CD4-positive, alpha-beta T cell treated with Interleukin-6 at 100 ng/mL for 8 hours (primary cell): Measurements from ENCODE around the gene ATP11A.
"Not testable (repeated sequence)": the region's sequence is repeated elsewhere in the genome, so short reads cannot be mapped to it uniquely, and the experiment has no call there.

Experiments used
- DNase-seq: peaks from one replicate; pipeline ENCODE4 v3.0.0-alpha.2; 2020; ENCODE audit warnings: mixed read lengths, low spot score

The ATP11A gene

GRCh38 chr13:112692586-112692985, 2.7 kb downstream of the ATP11A start:
- no peak for DNase-seq

DNA sequence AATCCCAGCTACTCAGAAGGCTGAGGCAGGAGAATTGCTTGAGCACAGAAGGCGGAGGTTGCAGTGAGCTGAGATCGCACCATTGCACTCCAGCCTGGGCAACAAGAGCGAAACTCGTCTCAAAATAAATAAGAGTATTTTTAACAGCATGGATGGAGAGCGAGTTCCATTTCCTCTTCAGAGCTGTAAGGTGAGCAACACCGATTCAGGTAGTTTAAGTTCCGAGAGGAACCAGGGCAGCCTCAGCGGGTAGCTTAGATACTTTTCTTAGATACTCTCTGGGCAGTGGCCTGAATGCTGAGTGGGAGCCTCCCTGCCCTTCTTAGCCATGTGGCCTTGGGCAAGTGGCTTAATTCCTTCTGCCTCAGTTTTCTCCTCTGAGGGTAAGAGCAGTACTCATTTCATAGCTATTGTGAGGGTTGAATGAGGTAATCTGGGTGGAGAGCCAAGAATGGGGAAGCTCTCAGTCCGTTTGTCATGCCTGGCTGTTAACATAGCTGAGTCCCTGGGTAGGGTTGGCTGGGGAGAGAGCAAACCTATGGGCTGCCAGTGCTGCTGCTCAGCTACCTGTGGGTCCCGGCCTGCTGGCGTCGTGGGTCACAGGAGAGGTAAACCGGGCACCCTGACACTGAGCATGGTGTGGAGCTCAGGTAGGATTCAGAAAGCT, 4.1 kb downstream of the ATP11A start:
- no peak for DNase-seq

DNA sequence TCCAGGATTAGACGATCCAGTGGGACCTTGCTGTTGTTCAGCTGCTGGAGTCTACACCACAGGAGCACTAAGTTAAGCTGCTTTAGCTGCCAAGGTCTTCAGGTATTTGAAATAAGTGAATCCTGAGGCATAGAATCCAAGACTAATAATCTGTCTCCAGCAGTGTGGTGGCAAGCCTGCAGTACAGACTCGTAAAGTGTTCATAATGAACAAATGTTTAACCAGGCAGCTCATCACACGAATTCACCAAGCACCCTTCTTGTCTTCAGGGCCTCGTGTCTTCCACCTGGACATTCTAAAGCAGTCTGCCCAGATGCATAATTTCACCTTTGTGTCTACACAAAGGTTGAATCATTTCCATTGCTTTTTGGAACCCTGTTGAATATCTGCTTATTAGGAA, 5.3 kb downstream of the ATP11A start:
- DNase-seq = no peak

DNA sequence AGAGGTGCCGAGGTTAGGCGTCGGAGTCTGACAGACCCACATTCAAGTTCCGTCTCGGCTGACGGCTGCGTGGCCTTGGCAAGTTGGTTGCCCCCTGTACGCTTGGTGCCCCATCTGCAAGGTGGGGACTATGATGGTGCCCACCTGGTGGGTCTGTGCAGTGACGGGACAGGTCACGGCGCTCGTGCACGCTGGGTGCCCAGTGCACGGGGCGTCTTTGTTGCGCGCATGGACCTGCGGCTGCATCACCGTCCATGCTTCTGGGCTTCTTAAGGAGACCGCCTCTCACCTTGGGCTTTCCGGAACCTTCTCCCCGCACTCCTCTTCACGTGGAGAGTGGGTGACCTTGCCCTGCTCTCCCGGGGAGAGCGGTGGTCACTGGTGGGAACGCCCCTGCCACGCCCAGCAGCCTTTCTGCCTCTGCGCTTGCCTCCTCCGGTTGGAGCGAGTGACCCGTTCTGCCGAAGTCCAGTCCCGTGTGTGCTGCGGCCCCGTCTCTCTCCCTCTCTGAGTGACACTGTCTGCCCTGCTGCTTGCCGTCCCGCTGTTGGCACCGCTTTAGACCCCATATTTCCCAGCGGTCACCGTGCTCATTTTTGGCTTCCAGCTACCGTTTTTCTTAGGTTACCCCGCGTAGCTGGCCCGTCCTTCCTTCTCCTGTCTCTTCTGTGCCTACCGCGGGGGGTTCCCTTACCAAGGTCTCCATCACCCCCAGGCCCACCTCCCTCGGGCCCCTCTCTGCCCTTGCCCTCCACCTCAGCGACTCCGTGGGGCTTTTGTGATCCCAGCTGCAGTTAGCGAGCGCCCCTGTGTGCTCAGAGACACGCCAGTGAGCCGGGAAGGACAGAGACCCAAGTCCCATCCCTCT, 6.4 kb downstream of the ATP11A start:
- no peak for DNase-seq

- DNase-seq = no peak
Measured at GRCh38 chr13:112696869-112697465, 7.1 kb downstream of the ATP11A start.

DNA sequence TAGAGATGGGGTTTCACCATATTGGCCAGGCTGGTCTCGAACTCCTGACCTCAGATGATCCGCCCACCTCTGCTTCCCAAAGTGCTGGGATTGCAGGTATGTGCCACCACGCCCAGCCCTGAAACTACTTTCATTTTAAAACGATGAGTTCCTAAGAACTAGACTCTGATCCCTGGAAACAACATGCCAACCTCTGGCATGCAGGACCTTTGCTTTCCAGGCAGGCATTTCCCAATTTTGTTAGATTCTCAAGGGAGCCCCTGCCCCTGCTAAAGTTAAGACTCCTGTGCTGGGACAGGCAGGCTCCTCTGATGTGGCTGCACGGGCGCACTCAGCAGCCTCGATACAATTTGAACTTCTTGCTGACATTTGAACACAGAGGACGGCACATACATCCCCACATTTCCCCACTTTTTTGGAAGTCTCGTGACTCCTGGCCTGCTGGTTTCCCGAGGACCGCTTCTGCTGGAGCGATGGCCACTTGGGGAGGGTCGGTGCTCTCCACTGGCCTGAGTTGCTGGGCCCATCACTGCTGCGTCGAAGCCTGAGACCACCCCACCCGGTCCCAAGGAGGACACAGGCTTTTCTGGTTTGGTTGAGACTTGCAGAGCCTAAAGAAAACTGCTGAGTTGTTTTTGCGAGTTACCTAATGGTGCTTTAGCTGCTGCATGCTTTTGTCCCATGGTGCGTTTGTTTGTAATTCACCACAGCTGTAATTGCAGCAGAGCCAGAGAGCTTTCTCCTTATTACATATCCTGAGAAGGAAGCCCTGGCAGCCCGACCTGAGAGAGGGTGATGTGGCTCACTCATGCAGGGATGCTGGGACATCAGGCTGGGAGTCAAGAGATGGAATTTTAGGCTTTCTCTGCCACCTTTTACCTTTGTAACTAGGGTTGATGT, 8.2 kb downstream of the ATP11A start:
- no peak for DNase-seq

- no peak for DNase-seq
Measured at GRCh38 chr13:112699322-112699918, 9.6 kb downstream of the ATP11A start.

GRCh38 chr13:112700291-112701060, 10.6 kb downstream of the ATP11A start:
- DNase-seq = no peak

GRCh38 chr13:112702341-112702985, 12.6 kb downstream of the ATP11A start:
- no peak for DNase-seq

DNA sequence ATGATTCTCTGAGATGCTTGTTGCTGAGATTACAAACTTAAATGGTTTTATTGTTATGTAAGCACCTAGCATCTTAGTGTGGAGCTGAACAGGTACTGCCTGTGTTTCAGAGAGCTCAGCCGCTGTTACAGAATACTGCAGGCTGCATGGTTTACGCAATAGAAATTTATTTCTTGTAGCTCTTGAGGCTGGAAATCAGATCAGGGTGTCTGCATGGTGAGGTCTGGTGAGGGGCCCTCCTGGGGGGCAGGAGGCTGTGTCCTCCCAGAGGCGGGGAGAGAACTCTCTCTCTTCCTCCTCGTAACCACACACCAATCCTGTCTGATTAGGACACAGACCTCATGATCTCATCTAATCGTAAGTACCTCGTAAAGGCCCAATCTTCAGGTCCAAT, 13.1 kb downstream of the ATP11A start:
- no peak for DNase-seq

- no peak for DNase-seq
Measured at GRCh38 chr13:112703449-112704284, 13.8 kb downstream of the ATP11A start.

DNA sequence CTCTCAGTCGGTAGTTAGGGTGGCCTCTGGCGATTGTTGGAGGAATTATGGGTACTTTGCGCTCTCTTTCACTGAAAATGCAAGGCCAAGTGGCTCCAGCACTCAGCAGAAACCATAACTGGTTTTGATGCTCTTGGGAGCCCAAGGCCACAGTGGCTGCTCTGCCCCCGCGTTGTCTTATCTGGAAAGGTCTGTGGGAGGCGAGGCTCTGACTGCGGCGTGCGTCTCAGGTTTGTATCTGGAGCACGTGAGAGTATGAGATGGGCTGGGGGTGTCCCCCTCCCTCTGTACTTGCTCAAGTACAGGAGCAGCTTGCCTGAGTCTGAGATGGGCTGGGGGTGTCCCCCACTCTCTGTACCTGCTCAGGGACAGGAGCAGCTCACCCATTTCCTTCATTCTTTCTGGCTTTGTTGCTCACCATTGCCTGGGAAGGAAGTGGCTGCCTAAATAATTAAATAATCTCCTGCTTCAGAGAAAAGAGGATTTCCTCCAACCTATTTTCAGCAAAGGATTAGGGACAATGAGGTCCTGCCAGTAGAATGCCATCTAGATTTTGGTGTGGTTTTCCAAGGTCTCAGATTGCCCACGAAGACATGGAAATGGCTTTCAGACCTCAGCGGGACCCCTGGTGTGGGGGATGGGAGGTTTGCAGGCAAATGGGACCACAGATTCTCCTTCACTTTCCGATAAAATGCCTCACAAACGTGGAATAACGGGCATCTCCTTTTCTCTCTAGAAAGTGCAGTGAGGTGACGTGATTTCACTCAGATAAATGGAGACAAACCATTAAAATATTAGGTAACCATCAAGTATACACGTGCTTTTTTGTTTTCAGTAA, 14.7 kb downstream of the ATP11A start:
- no peak for DNase-seq

DNA sequence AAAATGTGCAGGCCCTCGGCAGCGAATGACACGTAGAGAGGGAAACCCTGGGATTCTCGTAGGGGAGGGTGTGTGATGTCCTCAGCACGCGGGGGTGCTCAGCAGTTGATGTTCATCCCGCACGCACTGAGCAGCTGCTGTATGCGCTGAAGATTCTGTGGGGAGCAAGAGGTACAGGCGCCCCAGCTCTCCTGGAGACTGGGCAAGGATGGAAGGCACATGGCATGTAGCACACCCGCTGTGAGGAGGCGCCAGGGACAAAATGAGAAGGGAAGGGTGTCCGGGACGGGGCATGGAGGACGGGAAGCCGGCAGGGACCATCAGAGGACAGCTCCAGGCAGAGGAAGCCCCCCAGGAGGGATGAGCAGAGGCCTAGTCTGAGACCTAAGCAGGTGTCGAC, 15.4 kb downstream of the ATP11A start:
- no peak for DNase-seq

- DNase-seq = no peak
Measured at GRCh38 chr13:112706171-112706570, 16.3 kb downstream of the ATP11A start.

DNA sequence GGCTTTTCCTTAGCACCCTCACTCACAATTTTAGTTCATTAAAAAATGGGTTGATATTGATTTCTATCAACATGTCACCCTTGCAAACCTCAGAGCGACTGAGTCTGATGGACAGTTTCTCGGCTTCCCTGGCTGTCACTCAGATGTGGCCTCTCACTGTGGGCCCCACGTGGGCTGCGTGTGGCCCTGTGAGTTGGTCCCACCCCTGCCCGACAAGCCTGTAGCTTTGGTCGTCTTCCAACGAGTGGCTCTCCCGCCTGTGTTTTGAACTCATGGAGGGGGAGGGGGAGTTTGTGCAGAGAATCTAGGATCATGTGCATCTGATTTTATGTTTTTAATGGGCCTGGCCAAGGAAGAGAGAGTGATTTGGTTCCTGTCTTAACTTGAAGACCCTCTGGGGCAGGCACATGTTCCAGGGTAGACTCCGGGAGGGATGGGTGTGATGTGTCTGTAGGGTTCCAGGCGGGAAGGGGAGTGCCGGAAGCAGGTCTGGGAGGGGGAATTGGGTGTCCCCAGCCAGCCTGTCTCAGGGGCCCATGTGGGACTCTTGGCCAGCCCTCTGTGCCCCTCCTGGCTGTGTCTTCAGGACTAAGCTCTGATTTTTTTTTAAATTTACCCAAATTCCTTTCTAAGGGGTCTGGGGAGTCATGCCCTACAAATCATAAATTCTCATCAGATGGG, 18.9 kb downstream of the ATP11A start:
- no peak for DNase-seq

DNA sequence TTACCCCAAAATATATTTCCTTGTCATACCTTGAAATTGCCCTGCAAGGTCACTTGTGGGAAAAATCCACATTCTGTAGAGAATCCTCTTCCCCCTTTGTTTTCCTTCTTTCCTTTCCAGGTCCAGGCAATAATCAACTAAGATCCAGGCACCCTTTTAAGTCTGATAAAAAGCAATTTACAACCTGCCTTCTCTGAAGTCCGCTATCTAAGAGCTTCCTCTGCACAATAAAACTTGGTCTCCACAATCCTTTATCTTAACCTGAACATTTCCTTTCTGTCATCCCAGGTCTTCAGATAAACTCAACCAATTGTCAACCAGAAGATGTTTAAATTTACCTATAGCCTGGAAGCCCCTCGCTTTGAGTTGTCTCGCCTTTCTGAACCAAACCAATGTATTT, 19.5 kb downstream of the ATP11A start:
- not testable (repeated sequence) for DNase-seq

DNA sequence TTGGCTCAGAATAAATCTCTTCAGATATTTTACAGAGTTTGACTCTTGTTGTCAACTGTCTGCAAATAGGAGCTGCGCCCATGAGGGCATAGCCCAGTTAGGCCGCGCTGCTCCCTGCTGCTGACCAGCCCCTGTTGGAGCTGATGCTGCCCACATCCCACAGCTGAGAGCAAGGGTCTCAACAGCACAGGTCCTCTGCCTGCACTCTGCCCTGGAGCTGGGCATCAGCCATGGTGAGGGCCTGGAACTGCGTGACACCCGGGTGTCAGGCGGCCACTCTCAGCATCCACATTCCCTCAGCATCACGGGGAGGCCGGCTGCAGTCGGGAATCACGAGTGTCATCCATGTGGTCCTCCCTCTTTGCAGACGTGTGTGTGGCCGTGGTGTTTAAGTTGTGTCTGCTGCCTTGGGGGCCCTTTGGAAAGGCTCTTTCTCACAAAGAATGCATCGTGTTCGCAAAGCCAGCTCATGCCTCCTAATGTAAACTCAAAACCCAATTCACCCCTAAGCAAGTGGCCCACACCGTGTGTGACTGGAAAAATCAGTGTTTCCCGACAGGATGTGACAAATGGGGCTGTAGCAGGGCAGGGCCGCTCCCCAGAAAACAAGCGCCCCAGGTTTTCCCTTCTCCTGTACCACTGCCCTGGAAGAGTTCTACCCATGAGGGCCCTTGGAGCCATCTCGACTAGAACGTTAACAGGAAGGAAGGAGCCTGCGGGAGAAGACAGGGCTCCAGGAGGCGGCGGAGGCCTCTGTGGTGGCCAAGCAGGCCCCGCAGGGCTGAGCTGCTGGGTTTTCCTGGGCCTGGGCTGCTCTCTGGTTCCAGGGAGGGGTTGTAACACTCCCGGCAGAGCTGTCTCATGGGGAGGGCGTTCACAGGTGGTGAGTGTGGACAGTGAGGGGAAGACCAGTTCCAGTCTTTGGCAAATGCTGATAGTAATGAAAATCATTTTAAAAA, 20.3 kb downstream of the ATP11A start:
- no peak for DNase-seq
